Fibroblast of skin of scalp (primary cell): Measurements from ENCODE around the gene HADHB.
"Not testable (repeated sequence)": the region's sequence is repeated elsewhere in the genome, so short reads cannot be mapped to it uniquely, and the experiment has no call there.

Source experiments
- DNase-seq: peaks from one replicate; pipeline ENCODE4 v3.0.0-alpha.2; 2013

Gene HADHB

GRCh38 chr2:26245231-26245732, 543 bp downstream of the HADHB start:
- peak; percentile 13 for DNase-seq

- no peak for DNase-seq
These were observed 1.1 kb downstream of the HADHB start for GRCh38 chr2:26245810-26246209.

- no peak for DNase-seq
These were observed 2.1 kb downstream of the HADHB start for GRCh38 chr2:26246818-26247217.

- no peak for DNase-seq
These were observed 4.9 kb downstream of the HADHB start for GRCh38 chr2:26249625-26250024.

- no peak for DNase-seq
These were observed 7.2 kb downstream of the HADHB start for GRCh38 chr2:26251893-26252292.

- DNase-seq: no peak
These were observed 11.1 kb downstream of the HADHB start for GRCh38 chr2:26255759-26256384.

- DNase-seq: not testable (repeated sequence)
These were observed 14.1 kb downstream of the HADHB start for GRCh38 chr2:26258836-26259235.

GRCh38 chr2:26268213-26268612, 23.5 kb downstream of the HADHB start:
- peak; percentile 10 for DNase-seq

- not testable (repeated sequence) for DNase-seq
These were observed 24.1 kb downstream of the HADHB start for GRCh38 chr2:26268670-26269385.

GRCh38 chr2:26269571-26270158, 24.9 kb downstream of the HADHB start:
- DNase-seq: no peak

GRCh38 chr2:26270373-26270772, 25.6 kb downstream of the HADHB start:
- DNase-seq: no peak

- DNase-seq: peak; percentile 69
These were observed 28.8 kb downstream of the HADHB start for GRCh38 chr2:26273501-26273900.

GRCh38 chr2:26274058-26274613, 29.4 kb downstream of the HADHB start:
- peak; percentile 73 for DNase-seq

- no peak for DNase-seq
These were observed 31.9 kb downstream of the HADHB start for GRCh38 chr2:26276484-26277227.

- DNase-seq: no peak
These were observed 35.1 kb downstream of the HADHB start for GRCh38 chr2:26279886-26280285.

GRCh38 chr2:26281226-26281625, 36.5 kb downstream of the HADHB start:
- no peak for DNase-seq

- DNase-seq: no peak
These were observed 38.9 kb downstream of the HADHB start for GRCh38 chr2:26283606-26284005.

GRCh38 chr2:26284132-26284531, 39.4 kb downstream of the HADHB start:
- peak; percentile 65 for DNase-seq

- DNase-seq: no peak
These were observed 41.2 kb downstream of the HADHB start for GRCh38 chr2:26285931-26286330.

GRCh38 chr2:26290001-26290400, 45.3 kb downstream of the HADHB start:
- no peak for DNase-seq

GRCh38 chr2:26292646-26293045, 47.9 kb downstream of the HADHB start:
- DNase-seq: peak; percentile 8

GRCh38 chr2:26295511-26295910, 50.8 kb downstream of the HADHB start:
- no peak for DNase-seq

GRCh38 chr2:26297061-26297460, 52.3 kb downstream of the HADHB start:
- no peak for DNase-seq
